Measurements from ENCODE around the gene CCR2.

The CCR2 gene

GRCh38 chr3:46409739-46410489, 56.0 kb downstream of the CCR2 start:
- no peaks in the 10 kb centered on the region for H3K27me3 ChIP-seq (ENCODE audit: control insufficient read depth in 5 of 5, insufficient read depth in 4 of 5, low read length in 5 of 5)
- H3K36me3 ChIP-seq (ENCODE audit: control insufficient read depth in 5 of 5, insufficient read depth in 5 of 5, low read length in 5 of 5) = no peaks in the 10 kb centered on the region
- no peak overlapping the region for H3K27ac ChIP-seq (ENCODE audit: low read depth, low read length)
- H3K9me3 ChIP-seq (ENCODE audit: control insufficient read depth in 5 of 5, low read length in 5 of 5) = no peaks in the 10 kb centered on the region
- peaks cover 0 to 74% (median 20%) of the 10 kb centered on the region in 5 donors for H3K4me1 ChIP-seq (ENCODE audit: control insufficient read depth in 5 of 5, insufficient read depth in 5 of 5, low read length in 5 of 5)
- H3K4me3 ChIP-seq (ENCODE audit: low read depth in 1 of 5, low read length in 5 of 5) = no peak overlapping the region
- H3K9ac ChIP-seq (ENCODE audit: low read length in 5 of 5) = no peak overlapping the region

All from subcutaneous abdominal adipose tissue (tissue), 5 donors.